Measurements from ENCODE around the gene CAPN15. TPM values are rescaled to one million over a fixed set of nuclear protein-coding genes. Genes with fewer than 3 reads are reported as not detected.
A peak's percentile ranks its signal among the peaks of the same experiment; 100 is the strongest.
"Not testable (repeated sequence)": the region's sequence is repeated elsewhere in the genome, so short reads cannot be mapped to it uniquely, and the experiment has no call there.

CAPN15 gene
- 100 to 1,000 TPM; 113 to 121 TPM for total RNA-seq

DNA sequence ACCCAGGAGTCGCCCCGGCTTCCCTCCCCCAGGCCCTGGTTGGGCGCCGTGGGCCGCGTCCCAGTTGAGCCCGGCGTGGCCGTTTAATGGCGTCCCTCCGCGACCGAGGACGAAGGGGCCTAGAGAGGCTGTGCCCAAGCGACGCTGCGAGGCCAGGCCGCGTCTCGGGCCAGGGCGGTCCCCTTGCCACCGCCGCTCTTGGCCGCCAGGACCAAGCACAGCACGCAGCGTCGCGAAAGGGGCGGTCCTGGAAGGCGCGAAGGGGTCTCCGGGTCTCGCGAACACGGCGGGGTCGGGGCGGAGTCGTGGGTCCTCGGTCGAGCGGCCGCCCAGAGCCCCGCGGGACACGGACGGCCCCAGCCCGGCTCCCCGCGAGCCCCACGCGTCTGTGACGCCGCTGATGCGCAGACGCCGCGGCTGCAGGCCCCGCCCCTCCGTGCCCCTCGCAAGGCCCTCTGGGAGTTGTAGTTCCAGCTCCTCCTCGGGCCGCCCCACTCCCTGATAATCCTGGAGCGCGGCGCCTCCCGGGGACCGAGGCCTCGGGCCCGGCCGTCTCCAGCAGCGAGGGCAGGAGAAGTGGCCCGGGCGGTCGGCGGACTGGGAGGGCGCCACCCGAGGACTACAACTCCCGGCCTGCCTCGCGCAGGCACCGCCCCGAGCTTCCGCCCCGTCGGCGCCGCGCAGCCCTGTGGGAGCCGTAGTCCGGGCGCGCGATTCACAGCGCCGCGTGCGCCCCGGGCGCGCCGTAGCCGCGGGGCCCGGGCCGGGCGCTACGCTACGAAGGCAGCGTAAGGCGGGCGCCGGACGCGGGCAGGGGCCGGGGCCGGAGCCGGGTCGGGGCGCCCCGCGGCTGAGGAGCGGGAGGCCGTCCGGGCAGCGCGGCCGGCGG, at the start of gene CAPN15:
Gene CAPN15, plus strand, starts transcription at position 698 of the 889 bp plus-strand sequence. CDS start 19,127 bp downstream, outside the sequence.
- Mint-ChIP-seq H3K27ac (peak within 1 kb of the TSS; percentile 96), H3K36me3 (peaks cover 2% of the 10 kb centered on the region), H3K4me3 (peak within 1 kb of the TSS; percentile 92), H3K9me3 (ENCODE audit: low read depth) (no peaks in the 10 kb centered on the region), H3K4me1 (peaks cover 49% of the 10 kb centered on the region), H3K27me3 (no peaks in the 10 kb centered on the region)
- ATAC-seq (peak; percentile 77), DNase-seq (peak; percentile 89)
- CTCF ChIA-PET = interaction anchor here (1.2 to 2.5 kb wide), 4 partner anchors 12 to 145 kb away, joined by 3 to 7 read pairs (median 4); partner anchors contain the start of genes METTL26 and PGAP6

DNA sequence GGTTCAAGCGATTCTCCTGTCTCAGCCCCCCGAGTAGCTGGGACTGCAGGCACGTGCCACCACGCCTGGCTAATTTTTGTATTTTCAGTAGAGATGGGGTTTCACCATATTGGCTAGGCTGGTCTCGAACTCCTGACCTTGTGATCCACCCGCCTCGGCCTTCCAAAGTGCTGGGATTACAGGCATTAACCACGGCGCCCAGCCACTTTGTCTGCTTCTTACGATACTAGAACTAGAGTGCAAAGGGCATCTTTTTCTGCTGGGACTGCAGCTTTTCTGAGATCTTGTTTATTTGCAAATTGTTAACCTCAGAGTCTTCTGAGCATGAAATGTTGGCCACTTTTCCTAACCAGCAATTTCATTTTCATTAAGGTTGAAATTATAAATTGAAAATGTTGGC, 49.2 kb upstream of the CAPN15 start:
- H3K9me3 Mint-ChIP-seq (ENCODE audit: low read depth); ATAC-seq; H3K4me1 Mint-ChIP-seq; H3K27ac Mint-ChIP-seq; H3K27me3 Mint-ChIP-seq; H3K4me3 Mint-ChIP-seq; DNase-seq; H3K36me3 Mint-ChIP-seq: not testable (repeated sequence)
- CTCF ChIA-PET = interaction anchor here (1.3 kb wide), 1 partner anchor 11 kb away, joined by 3 read pairs; no protein-coding TSS in a partner anchor

- H3K4me3 Mint-ChIP-seq = no peak overlapping the region
- H3K9me3 Mint-ChIP-seq (ENCODE audit: low read depth) = no peaks in the 10 kb centered on the region
- ATAC-seq (no peak), DNase-seq (no peak)
- no peaks in the 10 kb centered on the region for H3K27me3 Mint-ChIP-seq
- CTCF ChIA-PET = no interaction called here
- H3K36me3 Mint-ChIP-seq = no peaks in the 10 kb centered on the region
- no peak overlapping the region for H3K27ac Mint-ChIP-seq
- H3K4me1 Mint-ChIP-seq = no peaks in the 10 kb centered on the region
These were observed 44.9 kb upstream of the CAPN15 start for GRCh38 chr16:482468-483185.

DNA sequence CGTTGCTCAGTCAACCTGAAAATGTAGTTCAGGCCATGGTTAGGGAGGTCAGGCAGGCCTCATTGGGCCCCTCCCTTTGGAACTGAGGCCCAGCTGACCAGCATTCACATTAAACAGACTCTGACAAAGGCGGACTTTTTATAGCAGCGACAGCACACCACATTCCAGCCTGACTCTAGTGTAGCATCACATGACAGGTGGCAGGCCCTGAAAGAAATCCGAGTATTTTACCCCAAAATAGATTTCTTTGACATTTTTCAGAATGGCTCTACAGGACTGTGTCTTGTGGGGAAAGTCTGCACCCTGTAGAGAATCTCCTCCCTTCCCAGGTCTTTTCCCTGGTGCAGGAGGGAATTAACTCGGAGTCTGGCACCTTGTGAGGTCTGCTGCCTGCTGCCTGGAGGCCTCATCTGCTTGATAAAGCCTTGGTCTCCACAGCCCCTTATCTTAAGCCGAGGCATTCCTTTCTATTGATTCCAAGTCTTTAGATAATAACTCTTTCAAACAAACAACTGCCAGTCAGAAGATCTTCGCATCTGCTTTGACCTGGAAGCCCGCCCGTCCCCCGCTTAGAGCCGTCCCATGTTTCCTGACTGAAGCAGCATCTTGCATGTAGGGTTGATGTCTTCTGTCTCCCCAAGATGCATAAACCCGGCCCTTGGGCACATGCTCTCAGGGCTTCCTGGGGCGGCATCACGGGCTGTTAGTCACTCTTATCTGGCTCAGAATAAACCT, 44.0 kb upstream of the CAPN15 start:
- H3K9me3 Mint-ChIP-seq (ENCODE audit: low read depth) = no peaks in the 10 kb centered on the region
- no peak for DNase-seq
- no peak for ATAC-seq
- H3K27me3 Mint-ChIP-seq = no peaks in the 10 kb centered on the region
- H3K27ac Mint-ChIP-seq = no peak overlapping the region
- CTCF ChIA-PET = no interaction called here
- no peaks in the 10 kb centered on the region for H3K4me1 Mint-ChIP-seq
- no peak overlapping the region for H3K4me3 Mint-ChIP-seq
- no peaks in the 10 kb centered on the region for H3K36me3 Mint-ChIP-seq

- H3K36me3 Mint-ChIP-seq = no peaks in the 10 kb centered on the region
- no peaks in the 10 kb centered on the region for H3K9me3 Mint-ChIP-seq (ENCODE audit: low read depth)
- no peak overlapping the region for H3K4me3 Mint-ChIP-seq
- no peak overlapping the region for H3K27ac Mint-ChIP-seq
- CTCF ChIA-PET = interaction anchor here (1.0 kb wide), 1 partner anchor 11 kb away, joined by 3 read pairs; no protein-coding TSS in a partner anchor
- ATAC-seq (no peak), DNase-seq (no peak)
- H3K4me1 Mint-ChIP-seq = peaks cover 2% of the 10 kb centered on the region
- no peaks in the 10 kb centered on the region for H3K27me3 Mint-ChIP-seq
These were observed 37.9 kb upstream of the CAPN15 start for GRCh38 chr16:489606-490005.

GRCh38 chr16:490768-491167, 36.7 kb upstream of the CAPN15 start:
- Mint-ChIP-seq H3K9me3 (ENCODE audit: low read depth) (no peaks in the 10 kb centered on the region), H3K4me3 (no peak overlapping the region), H3K27me3 (no peaks in the 10 kb centered on the region), H3K27ac (no peak overlapping the region), H3K4me1 (peaks cover 9% of the 10 kb centered on the region), H3K36me3 (no peaks in the 10 kb centered on the region)
- ATAC-seq = no peak
- CTCF ChIA-PET = no interaction called here
- DNase-seq = no peak

- CTCF ChIA-PET = interaction anchor here (0.9 kb wide), 1 partner anchor 15 kb away, joined by 3 read pairs; no protein-coding TSS in a partner anchor
These were observed 36.1 kb upstream of the CAPN15 start for GRCh38 chr16:491220-491919.

GRCh38 chr16:492211-492875, 35.2 kb upstream of the CAPN15 start:
- DNase-seq (no peak), ATAC-seq (no peak)
- Mint-ChIP-seq H3K4me3 (no peak overlapping the region), H3K9me3 (ENCODE audit: low read depth) (no peaks in the 10 kb centered on the region), H3K27me3 (no peaks in the 10 kb centered on the region), H3K27ac (no peak overlapping the region), H3K4me1 (peaks cover 9% of the 10 kb centered on the region), H3K36me3 (no peaks in the 10 kb centered on the region)
- CTCF ChIA-PET = no interaction called here

More at GRCh38 chr16:491220-491919, 36.1 kb upstream of the CAPN15 start:
- no peak overlapping the region for H3K4me3 Mint-ChIP-seq
- H3K36me3 Mint-ChIP-seq = no peaks in the 10 kb centered on the region
- H3K27ac Mint-ChIP-seq = no peak overlapping the region
- H3K4me1 Mint-ChIP-seq = peaks cover 9% of the 10 kb centered on the region
- no peak for ATAC-seq
- no peaks in the 10 kb centered on the region for H3K9me3 Mint-ChIP-seq (ENCODE audit: low read depth)
- H3K27me3 Mint-ChIP-seq = no peaks in the 10 kb centered on the region
- no peak for DNase-seq

- H3K9me3 Mint-ChIP-seq (ENCODE audit: low read depth); H3K36me3 Mint-ChIP-seq; H3K27ac Mint-ChIP-seq; H3K27me3 Mint-ChIP-seq; DNase-seq; ATAC-seq; H3K4me3 Mint-ChIP-seq; H3K4me1 Mint-ChIP-seq: not testable (repeated sequence)
- CTCF ChIA-PET = interaction anchor here (1.2 to 1.6 kb wide), 2 partner anchors 91 to 93 kb away, joined by 3 to 4 read pairs; partner anchors contain the start of gene DECR2
These were observed 32.8 kb upstream of the CAPN15 start for GRCh38 chr16:494676-495075.

- H3K9me3 Mint-ChIP-seq (ENCODE audit: low read depth) = no peaks in the 10 kb centered on the region
- H3K27ac Mint-ChIP-seq = no peak overlapping the region
- DNase-seq (peak; percentile 69), ATAC-seq (peak; percentile 85)
- no peak overlapping the region for H3K4me3 Mint-ChIP-seq
- H3K36me3 Mint-ChIP-seq = no peaks in the 10 kb centered on the region
- no peaks in the 10 kb centered on the region for H3K27me3 Mint-ChIP-seq
- H3K4me1 Mint-ChIP-seq = peaks cover 9% of the 10 kb centered on the region
- CTCF ChIA-PET = interaction anchor here (0.6 to 1.6 kb wide), 4 partner anchors 92 to 113 kb away, joined by 3 to 4 read pairs (median 3); partner anchors contain the start of gene DECR2
These were observed 32.3 kb upstream of the CAPN15 start for GRCh38 chr16:495127-495748.

DNA sequence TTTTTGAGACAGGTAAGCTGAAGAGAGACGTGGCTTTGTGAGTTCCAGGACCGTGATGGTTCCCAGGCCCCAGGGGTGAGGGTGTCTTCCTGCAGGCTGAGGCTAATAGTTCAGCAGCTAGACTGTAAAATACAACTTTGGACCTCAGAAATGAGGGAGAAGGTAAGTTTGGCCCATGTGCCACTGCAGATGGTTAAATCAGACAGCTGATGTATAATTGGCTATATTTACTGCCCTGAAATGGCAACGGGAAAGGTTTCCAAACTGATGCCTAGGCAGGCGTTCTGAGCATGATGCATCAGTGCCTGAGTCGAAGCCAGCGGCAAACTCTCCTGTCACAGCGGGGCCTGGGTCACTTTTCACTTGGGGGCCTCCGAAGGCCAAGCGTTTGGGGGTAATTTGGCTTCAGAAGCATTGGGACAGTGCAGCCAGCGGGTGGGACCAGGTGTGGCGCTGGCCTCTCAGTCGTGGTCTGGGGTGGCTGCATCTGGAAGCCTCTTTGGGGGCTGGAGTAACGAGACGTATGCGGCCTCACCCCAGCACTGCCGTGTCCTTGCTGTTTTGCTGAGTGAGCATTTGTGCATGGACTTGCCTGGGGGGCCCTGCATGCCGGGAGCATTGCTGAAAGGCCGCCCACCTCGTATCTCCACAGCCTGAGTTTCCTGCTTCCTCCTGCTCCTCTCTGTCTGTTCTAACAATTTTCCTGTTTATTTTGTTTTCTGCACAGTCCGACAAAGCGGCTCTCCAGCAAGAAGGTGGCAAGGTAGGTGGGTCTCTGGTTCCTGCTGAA, 31.2 kb upstream of the CAPN15 start:
- H3K27ac Mint-ChIP-seq = no peak overlapping the region
- H3K36me3 Mint-ChIP-seq = no peaks in the 10 kb centered on the region
- no peak for ATAC-seq
- CTCF ChIA-PET = interaction anchor here (1.1 to 1.6 kb wide), 3 partner anchors 93 to 114 kb away, joined by 3 to 4 read pairs (median 3); partner anchors contain the start of gene DECR2
- H3K4me3 Mint-ChIP-seq = no peak overlapping the region
- H3K4me1 Mint-ChIP-seq = peaks cover 9% of the 10 kb centered on the region
- H3K9me3 Mint-ChIP-seq (ENCODE audit: low read depth) = no peaks in the 10 kb centered on the region
- no peak for DNase-seq
- no peaks in the 10 kb centered on the region for H3K27me3 Mint-ChIP-seq
